Measurements from ENCODE around the gene SLC7A11.

DNA sequence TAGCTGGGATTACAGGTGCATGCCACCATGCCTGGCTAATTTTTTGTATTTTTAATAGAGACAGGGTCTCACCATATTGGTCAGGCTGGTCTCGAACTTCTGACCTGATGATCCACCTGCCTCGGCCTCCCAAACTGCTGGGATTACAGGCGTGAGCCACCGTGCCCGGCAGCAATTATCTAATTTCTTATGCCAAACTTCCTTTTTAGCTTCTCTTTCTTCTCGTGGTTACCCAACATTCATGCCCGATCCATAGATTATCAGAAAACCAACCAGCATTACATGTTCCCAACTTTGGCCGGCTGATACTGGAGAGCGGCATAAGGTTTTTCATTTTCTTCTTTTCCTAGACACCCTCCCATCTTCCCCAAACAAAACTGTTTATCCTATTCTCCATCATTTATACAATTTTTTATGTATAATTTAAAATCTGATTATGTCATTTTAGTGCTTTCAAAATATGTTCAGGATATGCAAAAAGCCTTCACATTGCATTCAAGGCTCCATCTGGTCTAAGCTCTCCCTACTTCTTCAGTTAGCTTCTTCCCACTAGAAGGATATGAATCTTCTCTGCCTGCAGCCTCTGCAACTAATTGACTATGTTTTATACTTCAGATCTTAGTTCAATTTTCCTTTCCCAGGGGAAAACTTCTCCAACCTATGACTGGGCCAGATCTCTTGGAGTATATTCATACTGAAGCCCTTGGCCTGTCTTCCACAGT is 8.7 kb downstream of the SLC7A11 start:
- TF ChIP-seq, protein P1, sequence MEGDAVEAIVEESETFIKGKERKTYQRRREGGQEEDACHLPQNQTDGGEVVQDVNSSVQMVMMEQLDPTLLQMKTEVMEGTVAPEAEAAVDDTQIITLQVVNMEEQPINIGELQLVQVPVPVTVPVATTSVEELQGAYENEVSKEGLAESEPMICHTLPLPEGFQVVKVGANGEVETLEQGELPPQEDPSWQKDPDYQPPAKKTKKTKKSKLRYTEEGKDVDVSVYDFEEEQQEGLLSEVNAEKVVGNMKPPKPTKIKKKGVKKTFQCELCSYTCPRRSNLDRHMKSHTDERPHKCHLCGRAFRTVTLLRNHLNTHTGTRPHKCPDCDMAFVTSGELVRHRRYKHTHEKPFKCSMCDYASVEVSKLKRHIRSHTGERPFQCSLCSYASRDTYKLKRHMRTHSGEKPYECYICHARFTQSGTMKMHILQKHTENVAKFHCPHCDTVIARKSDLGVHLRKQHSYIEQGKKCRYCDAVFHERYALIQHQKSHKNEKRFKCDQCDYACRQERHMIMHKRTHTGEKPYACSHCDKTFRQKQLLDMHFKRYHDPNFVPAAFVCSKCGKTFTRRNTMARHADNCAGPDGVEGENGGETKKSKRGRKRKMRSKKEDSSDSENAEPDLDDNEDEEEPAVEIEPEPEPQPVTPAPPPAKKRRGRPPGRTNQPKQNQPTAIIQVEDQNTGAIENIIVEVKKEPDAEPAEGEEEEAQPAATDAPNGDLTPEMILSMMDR (IDR thresholded peaks at IDR 0.05), result no peak
- TF ChIP-seq, protein P2, sequence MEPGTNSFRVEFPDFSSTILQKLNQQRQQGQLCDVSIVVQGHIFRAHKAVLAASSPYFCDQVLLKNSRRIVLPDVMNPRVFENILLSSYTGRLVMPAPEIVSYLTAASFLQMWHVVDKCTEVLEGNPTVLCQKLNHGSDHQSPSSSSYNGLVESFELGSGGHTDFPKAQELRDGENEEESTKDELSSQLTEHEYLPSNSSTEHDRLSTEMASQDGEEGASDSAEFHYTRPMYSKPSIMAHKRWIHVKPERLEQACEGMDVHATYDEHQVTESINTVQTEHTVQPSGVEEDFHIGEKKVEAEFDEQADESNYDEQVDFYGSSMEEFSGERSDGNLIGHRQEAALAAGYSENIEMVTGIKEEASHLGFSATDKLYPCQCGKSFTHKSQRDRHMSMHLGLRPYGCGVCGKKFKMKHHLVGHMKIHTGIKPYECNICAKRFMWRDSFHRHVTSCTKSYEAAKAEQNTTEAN (CRISPR knock-in tag; IDR thresholded peaks at IDR 0.05), result no peak
- TF ChIP-seq TEAD4 (CRISPR knock-in tag; IDR thresholded peaks at IDR 0.05), result no peak
- TF ChIP-seq, protein P3, sequence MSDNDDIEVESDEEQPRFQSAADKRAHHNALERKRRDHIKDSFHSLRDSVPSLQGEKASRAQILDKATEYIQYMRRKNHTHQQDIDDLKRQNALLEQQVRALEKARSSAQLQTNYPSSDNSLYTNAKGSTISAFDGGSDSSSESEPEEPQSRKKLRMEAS (CRISPR knock-in tag; IDR thresholded peaks at IDR 0.05), result no peak
- TF ChIP-seq NR3C1 (CRISPR knock-in tag; conservative IDR thresholded peaks at IDR 0.05; ENCODE audit: low read depth), result no peak

Measured in WTC11 (cell line).